B cell (primary cell): ENCODE measurements around the gene IPO8. TPM values are rescaled to one million over a fixed set of nuclear protein-coding genes. Genes with fewer than 3 reads are reported as not detected.
"Not testable (repeated sequence)": the region's sequence is repeated elsewhere in the genome, so short reads cannot be mapped to it uniquely, and the experiment has no call there.

Source experiments
- ATAC-seq: fragments of 200-7000 bp; cut with Tn5 transposase; one replicate; pipeline ENCODE4 v1.10.0; 2021; ENCODE audit warnings: low read depth, mild to moderate bottlenecking, moderate number of reproducible peaks, moderate library complexity
- CTCF ChIA-PET: fragments of 350-600 bp; sonication (Branson Sonifier 250); formaldehyde crosslinking; loops from one replicate; lab custom pipeline; 2021; ENCODE audit warnings: antibody characterized with exemption, inconsistent platforms; lab: Charles Lee
- POLR2A ChIA-PET: fragments of 350-600 bp; sonication (Branson Sonifier 250); formaldehyde crosslinking; loops from one replicate; lab custom pipeline; 2021; ENCODE audit warnings: antibody characterized with exemption; lab: Charles Lee
- DNase-seq: peaks from one replicate; pipeline ENCODE4 v3.0.0; 2013
- H2AFZ ChIP-seq: 2 replicates; pipeline ENCODE4 v1.6.1; 2012; ENCODE audit warnings: mild to moderate bottlenecking, low read depth, low read length; ENCODE audit not compliant: insufficient read depth, poor library complexity, severe bottlenecking
- H3K27ac ChIP-seq, 2 donors: 1 replicate in 1 of 2; 2 replicates in 1 of 2; pipeline ENCODE4 v1.5.1; 2012 to 2013; ENCODE audit warnings: low read length in 2 of 2, mild to moderate bottlenecking in 2 of 2, moderate library complexity in 1 of 2
- H3K27me3 ChIP-seq, 4 experiments: fragments of 200-600 bp in 1 of 4; sonication (generic) in 1 of 4; replicated peaks in 1 of 4; 1 replicate in 2 of 4; 2 replicates in 2 of 4; pipeline versions ENCODE4 v1.6.1 to v1.7.0; 2013 to 2016; ENCODE audit warnings: low read length in 3 of 4, mild to moderate bottlenecking in 2 of 4, mixed read lengths in 1 of 4, moderate library complexity in 1 of 4; ENCODE audit not compliant: insufficient read depth in 4 of 4, control insufficient read depth in 3 of 4; ENCODE audit errors: control extremely low read depth in 1 of 4
- H3K36me3 ChIP-seq, 2 experiments: replicated peaks in 1 of 2; 1 replicate in 1 of 2; 2 replicates in 1 of 2; pipeline versions ENCODE4 v1.6.1 to v1.7.1; 2013; ENCODE audit warnings: low read length in 1 of 2; ENCODE audit not compliant: insufficient read depth in 2 of 2, control insufficient read depth in 1 of 2; ENCODE audit errors: control extremely low read depth in 1 of 2, extremely low read depth in 1 of 2
- H3K4me1 ChIP-seq, 2 donors: fragments of 200-600 bp in 1 of 2; sonication (generic) in 1 of 2; 1 replicate in 1 of 2; 2 replicates in 1 of 2; pipeline versions ENCODE4 v1.5.1 to v1.6.1; 2013 to 2017; ENCODE audit warnings: low read length in 2 of 2; ENCODE audit not compliant: control insufficient read depth in 2 of 2, insufficient read depth in 2 of 2
- H3K4me2 ChIP-seq: replicated peaks from 2 replicates; pipeline ENCODE3; 2012; ENCODE audit warnings: mild to moderate bottlenecking, low read depth, low read length; ENCODE audit not compliant: poor library complexity, severe bottlenecking
- H3K4me3 ChIP-seq, 5 experiments: fragments of 200-600 bp in 1 of 5; sonication (generic) in 1 of 5; 1 replicate in 3 of 5; 2 replicates in 2 of 5; pipeline versions ENCODE4 v1.5.1 to v1.7.0; 2011 to 2016; ENCODE audit warnings: low read length in 4 of 5, mild to moderate bottlenecking in 4 of 5, low read depth in 2 of 5, control low read depth in 1 of 5, moderate library complexity in 1 of 5; ENCODE audit not compliant: insufficient read depth in 1 of 5; ENCODE audit errors: control extremely low read depth in 1 of 5, extremely low read depth in 1 of 5
- H3K79me2 ChIP-seq: fragments of 200-600 bp; sonication (generic); one replicate; pipeline ENCODE4 v1.6.0; 2016; ENCODE audit warnings: low read length; ENCODE audit not compliant: control insufficient read depth, insufficient read depth
- H3K9ac ChIP-seq: fragments of 200-600 bp; sonication (generic); 2 replicates; pipeline ENCODE4 v1.6.1; 2017; ENCODE audit warnings: mild to moderate bottlenecking, low read length, moderate library complexity
- H3K9me3 ChIP-seq, 3 donors: one replicate each; pipeline versions ENCODE4 v1.6.1 to v1.7.1; 2013; ENCODE audit warnings: low read length in 2 of 3; ENCODE audit not compliant: control insufficient read depth in 2 of 3, insufficient read depth in 1 of 3; ENCODE audit errors: control extremely low read depth in 1 of 3
- H4K20me1 ChIP-seq: 2 replicates; pipeline ENCODE4 v1.6.0; 2012; ENCODE audit warnings: mild to moderate bottlenecking, low read length; ENCODE audit not compliant: insufficient read depth, control insufficient read depth, poor library complexity, severe bottlenecking
- H3K27ac Mint-ChIP-seq: one replicate; pipeline ENCODE4 v1.8.0; 2021; ENCODE audit warnings: mixed read lengths
- H3K27me3 Mint-ChIP-seq: one replicate; pipeline ENCODE4 v1.8.0; 2021; ENCODE audit warnings: mixed read lengths
- H3K4me1 Mint-ChIP-seq: one replicate; pipeline ENCODE4 v1.8.0; 2021; ENCODE audit warnings: mixed read lengths
- H3K4me3 Mint-ChIP-seq: one replicate; pipeline ENCODE4 v1.8.0; 2021; ENCODE audit warnings: mixed read lengths
- H3K9me3 Mint-ChIP-seq: one replicate; pipeline ENCODE4 v1.8.0; 2022; ENCODE audit warnings: mixed read lengths; ENCODE audit not compliant: insufficient read depth
- CTCF ChIP-seq: fragments of 200-600 bp; IDR thresholded peaks from one replicate; pipeline ENCODE4 v1.8.0; 2022; ENCODE audit warnings: antibody characterized with exemption, mild to moderate bottlenecking
- WGBS: methylation state at CpG from one replicate; pipeline ENCODE4 v1.1.5; 2013; ENCODE audit warnings: missing lambda C conversion rate; ENCODE audit not compliant: insufficient coverage; 5-methylcytosine and 5-hydroxymethylcytosine counted together
- intact Hi-C: fragments of 100-400 bp; cut with micrococcal nuclease; formaldehyde crosslinking; loops from one replicate; pipeline ENCODE4 v1.10.0; 2022
- polyA plus RNA-seq: library from polyadenylated mRNA; depleted of rRNA; stranded (reverse); fragments of >200 nt; gene quantifications from 2 replicates; pipeline ENCODE4 v1.2.3, GENCODE V29; 2012
- total RNA-seq, 2 donors: library from RNA; stranded (reverse); fragments of 120-200 nt in 1 of 2; gene quantifications; 1 replicate in 1 of 2; 2 replicates in 1 of 2; pipeline versions ENCODE4 v1.2.3 to v1.2.4, GENCODE V29; 2013 to 2022

Gene IPO8
- total and polyA plus RNA-seq, 2 donors (not counting 1 experiment from before 2014, with no cell fraction given): 7.5 to 58.1 TPM

- no peaks in the 10 kb centered on the region for H3K36me3 ChIP-seq
- H3K27me3 ChIP-seq: no peaks in the 10 kb centered on the region
- TF ChIP-seq CTCF: no peak
- H3K4me1 ChIP-seq: no peaks in the 10 kb centered on the region
- ChIA-PET CTCF (no interaction called here), POLR2A (no interaction called here)
- no peak overlapping the region for H2AFZ ChIP-seq
- H3K4me2 ChIP-seq: no peak overlapping the region
- no peaks in the 10 kb centered on the region for H3K4me1 Mint-ChIP-seq
- H3K27ac Mint-ChIP-seq: no peak overlapping the region
- H3K27ac ChIP-seq: no peak overlapping the region
- no peak overlapping the region for H3K9ac ChIP-seq
- H3K79me2 ChIP-seq: no peaks in the 10 kb centered on the region
- no peaks in the 10 kb centered on the region for H3K27me3 Mint-ChIP-seq
- H3K9me3 ChIP-seq: peaks cover 0 to 1% (median 0%) of the 10 kb centered on the region in 3 donors
- no peak for DNase-seq
- H4K20me1 ChIP-seq: no peaks in the 10 kb centered on the region
- H3K9me3 Mint-ChIP-seq: no peaks in the 10 kb centered on the region
- intact Hi-C loops: no loop called here
- ATAC-seq: no peak
- no peak overlapping the region for H3K4me3 Mint-ChIP-seq
- H3K4me3 ChIP-seq: no peak overlapping the region
- WGBS: no CpG with 5 or more reads among the region's 1 CpG
Observed at GRCh38 chr12:30594509-30594908, 101.2 kb downstream of the IPO8 start.

GRCh38 chr12:30588572-30588971 is 107.1 kb downstream of the IPO8 start:
- H3K36me3 ChIP-seq, H3K9me3 Mint-ChIP-seq, H3K4me1 ChIP-seq, H3K27ac ChIP-seq, H3K4me3 Mint-ChIP-seq, POLR2A ChIA-PET, H2AFZ ChIP-seq, H3K79me2 ChIP-seq, ATAC-seq, H3K27me3 ChIP-seq, DNase-seq, H3K4me3 ChIP-seq, intact Hi-C loops, H3K27ac Mint-ChIP-seq, CTCF ChIA-PET, H4K20me1 ChIP-seq, H3K9ac ChIP-seq, H3K4me2 ChIP-seq, H3K9me3 ChIP-seq, H3K4me1 Mint-ChIP-seq, H3K27me3 Mint-ChIP-seq: not testable (repeated sequence)
- WGBS: 100% methylated on average over 2 of the region's 13 CpGs
